AG09319 (cell line): ENCODE measurements around the gene DRD1.
"Not testable (repeated sequence)": the region's sequence is repeated elsewhere in the genome, so short reads cannot be mapped to it uniquely, and the experiment has no call there.

Source experiments
- DNase-seq: peaks from one replicate; pipeline ENCODE4 v3.0.0-alpha.2; 2010; ENCODE audit warnings: low read depth; ENCODE audit errors: extremely low read depth
- CTCF ChIP-seq: IDR thresholded peaks from 2 replicates; pipeline ENCODE4 v1.5.1; 2011; ENCODE audit warnings: low read depth, mild to moderate bottlenecking, inconsistent platforms, low read length, moderate library complexity

The DRD1 gene

GRCh38 chr5:175422058-175422457 lies 21.9 kb downstream of the DRD1 start:
- TF ChIP-seq CTCF = no peak
- no peak for DNase-seq

- TF ChIP-seq CTCF = no peak
- DNase-seq = no peak
Measured at GRCh38 chr5:175420383-175420782, 23.6 kb downstream of the DRD1 start.

- DNase-seq = no peak
- TF ChIP-seq CTCF = no peak
Measured at GRCh38 chr5:175418251-175418650, 25.7 kb downstream of the DRD1 start.

GRCh38 chr5:175417384-175417783 lies 26.6 kb downstream of the DRD1 start:
- no peak for DNase-seq
- TF ChIP-seq CTCF = no peak

- no peak for TF ChIP-seq CTCF
- DNase-seq = no peak
Measured at GRCh38 chr5:175415303-175415702, 28.7 kb downstream of the DRD1 start.

GRCh38 chr5:175410926-175411325 lies 33.1 kb downstream of the DRD1 start:
- no peak for TF ChIP-seq CTCF
- DNase-seq = no peak

GRCh38 chr5:175406300-175406699 lies 37.7 kb downstream of the DRD1 start:
- no peak for TF ChIP-seq CTCF
- DNase-seq = no peak

- not testable (repeated sequence) for DNase-seq
Measured at GRCh38 chr5:175397590-175398297, 46.2 kb downstream of the DRD1 start.

- DNase-seq = not testable (repeated sequence)
Measured at GRCh38 chr5:175395430-175395829, 48.6 kb downstream of the DRD1 start.
